H1 (cell line): ENCODE results near the gene NRIP2. TPM values are rescaled to one million over a fixed set of nuclear protein-coding genes. Genes with fewer than 3 reads are reported as not detected.
A peak's percentile ranks its signal among the peaks of the same experiment; 100 is the strongest.

ENCODE experiments used
- CTCF ChIA-PET: fragments of 300-600 bp; sonication (Branson Sonifier 250); formaldehyde crosslinking; loops from one replicate; lab custom pipeline; 2021; ENCODE audit not compliant: partially characterized antibody; lab: Charles Lee
- POLR2A ChIA-PET: fragments of 300-600 bp; sonication (Branson Sonifier 250); formaldehyde crosslinking; loops from one replicate; lab custom pipeline; 2021; ENCODE audit warnings: inconsistent platforms; ENCODE audit not compliant: partially characterized antibody; lab: Charles Lee
- DNase-seq, 2 experiments: peaks; one replicate each; pipeline versions ENCODE4 v3.0.0 to v3.0.0-alpha.2; 2010 to 2022; ENCODE audit warnings: low spot score in 2 of 2, low read depth in 1 of 2, mixed read lengths in 1 of 2
- FAIRE-seq: peaks from 2 replicates; lab custom pipeline; 2011; peaks lifted over from hg19 to GRCh38; lab: Jason Lieb, UNC
- H2AFZ ChIP-seq: 2 replicates; pipeline ENCODE4 v1.8.1; 2012; ENCODE audit warnings: low read length, inconsistent platforms
- H2AK5ac ChIP-seq: 2 replicates; pipeline ENCODE4 v1.6.1; 2013; ENCODE audit warnings: low read depth, low read length
- H2BK120ac ChIP-seq: replicated peaks from 2 replicates; pipeline ENCODE3; 2013; ENCODE audit warnings: low read depth, low read length, inconsistent platforms
- H2BK12ac ChIP-seq: 2 replicates; pipeline ENCODE4 v1.6.1; 2013; ENCODE audit warnings: low read depth, low read length
- H2BK15ac ChIP-seq: 2 replicates; pipeline ENCODE4 v1.6.1; 2013; ENCODE audit warnings: low read length
- H2BK20ac ChIP-seq: 2 replicates; pipeline ENCODE4 v1.6.1; 2013; ENCODE audit warnings: low read length
- H2BK5ac ChIP-seq: 2 replicates; pipeline ENCODE4 v1.6.1; 2013; ENCODE audit warnings: low read depth, low read length
- H3K14ac ChIP-seq: 2 replicates; pipeline ENCODE4 v1.6.1; 2013; ENCODE audit warnings: inconsistent platforms; ENCODE audit not compliant: insufficient read length
- H3K18ac ChIP-seq: 2 replicates; pipeline ENCODE4 v1.6.1; 2013; ENCODE audit warnings: low read length; ENCODE audit errors: extremely low read depth
- H3K23ac ChIP-seq: 2 replicates; pipeline ENCODE4 v1.6.1; 2013; ENCODE audit warnings: inconsistent platforms; ENCODE audit not compliant: insufficient read length
- H3K23me2 ChIP-seq: 2 replicates; pipeline ENCODE4 v1.6.1; 2013; ENCODE audit warnings: low read depth, low read length
- H3K27ac ChIP-seq: 2 replicates; pipeline ENCODE4 v1.6.1; 2011; ENCODE audit warnings: low read depth, low read length, inconsistent platforms
- H3K27me3 ChIP-seq, 4 experiments: replicated peaks in 1 of 4; 1 replicate in 1 of 4; 2 replicates in 3 of 4; pipeline versions ENCODE4 v1.6.1 to v1.8.1; 2011 to 2013; ENCODE audit warnings: low read length in 3 of 4, mild to moderate bottlenecking in 3 of 4, inconsistent platforms in 2 of 4, mixed read lengths in 2 of 4, moderate library complexity in 1 of 4; ENCODE audit not compliant: control insufficient read depth in 3 of 4, insufficient read depth in 3 of 4; ENCODE audit errors: extremely low read depth in 1 of 4
- H3K36me3 ChIP-seq, 4 experiments: 2 replicates each; pipeline versions ENCODE4 v1.6.1 to v1.8.1; 2011 to 2013; ENCODE audit warnings: mild to moderate bottlenecking in 4 of 4, low read length in 3 of 4, moderate library complexity in 2 of 4, control low read depth in 1 of 4, inconsistent platforms in 1 of 4; ENCODE audit not compliant: insufficient read depth in 4 of 4, control insufficient read depth in 2 of 4
- H3K4ac ChIP-seq: replicated peaks from 2 replicates; pipeline ENCODE3; 2013; ENCODE audit warnings: low read length, low read depth, mixed read lengths, inconsistent platforms; ENCODE audit not compliant: insufficient read length
- H3K4me1 ChIP-seq, 4 experiments: replicated peaks in 1 of 4; 1 replicate in 1 of 4; 2 replicates in 3 of 4; pipeline versions ENCODE4 v1.6.1 to v1.8.1; 2011 to 2013; ENCODE audit warnings: low read length in 3 of 4, inconsistent platforms in 2 of 4, mixed read lengths in 1 of 4; ENCODE audit not compliant: insufficient read depth in 4 of 4, control insufficient read depth in 3 of 4
- H3K4me2 ChIP-seq, 2 experiments: 2 replicates each; pipeline versions ENCODE4 v1.6.1 to v1.8.1; 2011 to 2013; ENCODE audit warnings: low read depth in 2 of 2, low read length in 2 of 2, control low read depth in 1 of 2, inconsistent platforms in 1 of 2, mild to moderate bottlenecking in 1 of 2; ENCODE audit not compliant: insufficient read depth in 1 of 2
- H3K4me3 ChIP-seq, 4 experiments: fragments of 200-600, 300-600 bp in 1 of 4; sonication (generic), shearing (Covaris generic), sonication (Bioruptor Twin) in 1 of 4; 2 replicates each; pipeline versions ENCODE4 v1.5.1 to v1.8.1; 2011 to 2016; ENCODE audit warnings: low read length in 4 of 4, low read depth in 3 of 4, control low read depth in 2 of 4, inconsistent platforms in 2 of 4, mild to moderate bottlenecking in 2 of 4, mixed read lengths in 1 of 4, moderate library complexity in 1 of 4; ENCODE audit not compliant: insufficient read depth in 2 of 4; ENCODE audit errors: extremely low read depth in 1 of 4
- H3K56ac ChIP-seq: replicated peaks from 2 replicates; pipeline ENCODE3; 2013; ENCODE audit warnings: low read depth, mild to moderate bottlenecking, mixed read lengths, low read length, inconsistent platforms; ENCODE audit not compliant: insufficient read length
- H3K79me1 ChIP-seq: 2 replicates; pipeline ENCODE4 v1.6.1; 2013; ENCODE audit warnings: low read depth, low read length, control low read depth
- H3K79me2 ChIP-seq, 2 experiments: 2 replicates each; pipeline versions ENCODE4 v1.6.1 to v1.8.1; 2012 to 2013; ENCODE audit warnings: low read length in 2 of 2, mild to moderate bottlenecking in 2 of 2, inconsistent platforms in 1 of 2; ENCODE audit not compliant: insufficient read depth in 2 of 2, control insufficient read depth in 1 of 2
- H3K9ac ChIP-seq, 4 experiments: replicated peaks in 1 of 4; 1 replicate in 1 of 4; 2 replicates in 3 of 4; pipeline versions ENCODE4 v1.6.1 to v1.8.1; 2011 to 2013; ENCODE audit warnings: low read depth in 3 of 4, low read length in 3 of 4, control low read depth in 2 of 4, mild to moderate bottlenecking in 2 of 4, moderate library complexity in 2 of 4, inconsistent platforms in 1 of 4; ENCODE audit errors: extremely low read depth in 1 of 4
- H3K9me3 ChIP-seq, 2 experiments: 2 replicates each; pipeline versions ENCODE4 v1.6.1 to v1.8.1; 2012 to 2013; ENCODE audit warnings: mild to moderate bottlenecking in 2 of 2, moderate library complexity in 2 of 2, control low read depth in 1 of 2, inconsistent platforms in 1 of 2, low read depth in 1 of 2, low read length in 1 of 2, mixed read lengths in 1 of 2; ENCODE audit not compliant: insufficient read depth in 2 of 2
- H4K20me1 ChIP-seq, 2 experiments: replicated peaks in 1 of 2; 2 replicates each; pipeline versions ENCODE3 to v1.8.1; 2011 to 2013; ENCODE audit warnings: inconsistent platforms in 2 of 2, low read length in 2 of 2, mild to moderate bottlenecking in 1 of 2; ENCODE audit not compliant: insufficient read depth in 2 of 2, control insufficient read depth in 1 of 2
- H4K5ac ChIP-seq: 2 replicates; pipeline ENCODE4 v1.6.1; 2013; ENCODE audit warnings: low read length, low read depth, mixed read lengths, inconsistent platforms; ENCODE audit not compliant: insufficient read length
- H4K8ac ChIP-seq: 2 replicates; pipeline ENCODE4 v1.8.0; 2013; ENCODE audit warnings: mild to moderate bottlenecking, moderate library complexity, low read length, inconsistent platforms; ENCODE audit not compliant: insufficient read depth; ENCODE audit errors: extremely low read depth
- H4K91ac ChIP-seq: replicated peaks from 2 replicates; pipeline ENCODE3; 2013; ENCODE audit warnings: low read length, mixed read lengths, inconsistent platforms; ENCODE audit not compliant: insufficient read length
- BCL11A ChIP-seq, 2 experiments: IDR thresholded peaks; one replicate each; pipeline ENCODE4 v1.6.1; 2011; ENCODE audit warnings: low read depth in 2 of 2, low read length in 2 of 2, mild to moderate bottlenecking in 2 of 2
- MAFK ChIP-seq: IDR thresholded peaks from 2 replicates; pipeline ENCODE4 v1.6.1; 2012; ENCODE audit warnings: low read depth, mild to moderate bottlenecking, improper control_type of control experiment, low read length
- POU5F1 ChIP-seq: IDR thresholded peaks from 2 replicates; pipeline ENCODE4 v1.6.1; 2011; ENCODE audit warnings: low read depth, mild to moderate bottlenecking, low read length, moderate library complexity
- RNF2 ChIP-seq: fragments of 200-900, 300-1000 bp; sonication (generic); IDR thresholded peaks from 2 replicates; pipeline ENCODE4 v1.7.1; 2016; ENCODE audit warnings: borderline replicate concordance, low read depth, mild to moderate bottlenecking, antibody characterized with exemption, low read length; ENCODE audit not compliant: poor library complexity, severe bottlenecking; ENCODE audit errors: missing control alignments
- YY1 ChIP-seq: IDR thresholded peaks from 2 replicates; pipeline ENCODE4 v1.6.1; 2011; ENCODE audit warnings: low read depth, mild to moderate bottlenecking, low read length
- WGBS, 2 experiments: shearing (Covaris generic) in 1 of 2; methylation state at CpG; one replicate each; pipeline versions ENCODE4 v1.1.6 to v1.1.7; 2013 to 2015; ENCODE audit warnings: low lambda C conversion rate in 2 of 2, mixed read lengths in 2 of 2, inconsistent platforms in 1 of 2, low coverage in 1 of 2, missing lambda C conversion rate in 1 of 2; ENCODE audit not compliant: insufficient replicate concordance in 2 of 2, insufficient coverage in 1 of 2, insufficient read length in 1 of 2; ENCODE audit errors: extremely low coverage in 1 of 2, missing lambda C conversion rate in 1 of 2; 5-methylcytosine and 5-hydroxymethylcytosine counted together
- polyA plus RNA-seq, 7 experiments: library from polyadenylated mRNA; depleted of rRNA in 3 of 7; stranded (reverse) in 5 of 7; unstranded in 2 of 7; fragments of >200 nt in 5 of 7; fragments of 200-250 nt in 2 of 7; gene quantifications; 1 replicate in 5 of 7; 2 replicates in 1 of 7; 4 replicates in 1 of 7; pipeline versions ENCODE4 v1.2.1 to v1.2.3, GENCODE V29; 2011 to 2013; ENCODE audit warnings: missing spikeins in 2 of 7, mixed read lengths in 2 of 7
- total RNA-seq: library from RNA; stranded (reverse); fragmentation: NEBNext Ultra II Directional; extraction: Animal tissue kit (Norgen Biotek cat#: 25700); gene quantifications from 2 replicates; pipeline ENCODE4 v1.2.1, GENCODE V29; 2021

NRIP2 gene
- total and polyA plus RNA-seq, 2 of the 8 experiments (the other 6 are each of a cell fraction or from before 2014, with no cell fraction given), result 0.06 TPM; not detected in 1

- Histone ChIP-seq H4K8ac (no peak overlapping the region), H4K20me1 (peaks cover 2 to 9% of the 10 kb centered on the region in 2 experiments), H3K79me1 (no peaks in the 10 kb centered on the region; the same call in 1 of the 2 replicates), H3K4me1 (peaks cover 3 to 24% (median 10%) of the 10 kb centered on the region in 4 experiments), H3K9me3 (no peaks in the 10 kb centered on the region), H3K23ac (no peak overlapping the region), H4K5ac (no peak overlapping the region), H2BK12ac (no peak overlapping the region), H3K23me2 (no peaks in the 10 kb centered on the region), H2BK5ac (peak overlapping the region; percentile 24; the same call in 1 of the 2 replicates), H2AFZ (no peak overlapping the region), H3K18ac (0 out of 2 replicates have a peak overlapping the region, but pooled peaks have one; percentile 5), H3K4me3 (no peak overlapping the region; a peak in 1 of 8 replicates), H2BK120ac (no peak overlapping the region), H2AK5ac (no peak overlapping the region), H3K27ac (no peak overlapping the region), H3K14ac (no peak overlapping the region), H3K9ac (no peak overlapping the region), H4K91ac (no peak overlapping the region), H3K4me2 (peak overlapping the region; percentile 39 to 43; a peak in 2 of 4 replicates), H3K79me2 (no peaks in the 10 kb centered on the region), H2BK15ac (no peak overlapping the region), H3K27me3 (no peaks in the 10 kb centered on the region), H3K36me3 (peaks cover 12 to 45% (median 22%) of the 10 kb centered on the region in 4 experiments; a peak in 6 of 8 replicates), H3K4ac (no peak overlapping the region), H3K56ac (no peak overlapping the region), H2BK20ac (no peak overlapping the region)
- WGBS, 2 experiments, result 83% methylated on average over 6 of the region's 6 CpGs; no CpG with 5 or more reads in 1 of the 2 experiments
- ChIA-PET POLR2A (interaction anchor here (1.1 to 8.7 kb wide), 7 partner anchors 9 to 120 kb away, joined by 3 to 58 read pairs (median 5); partner anchors contain the start of genes ITFG2, NRIP2 and TEX52), CTCF (interaction anchor here (0.6 to 3.8 kb wide), 7 partner anchors 9 to 1823 kb away, joined by 3 to 19 read pairs (median 3); partner anchors contain the start of gene ITFG2)
- DNase-seq, result no peak
- no peak for TF ChIP-seq BCL11A (IDR thresholded peaks at IDR 0.05; ENCODE audit: low read depth in 2 of 2, low read length in 2 of 2)
- TF ChIP-seq MAFK, result no peak
- no peak for TF ChIP-seq RNF2
- TF ChIP-seq POU5F1, result no peak
- TF ChIP-seq YY1, result no peak
- FAIRE-seq, result no peak
Observed at GRCh38 chr12:2824541-2824940, 10.3 kb downstream of the NRIP2 start.
